GM21529 (cell line): ENCODE results near the gene CSK.
A peak's percentile ranks its signal among the peaks of the same experiment; 100 is the strongest.

Source experiments
- ATAC-seq: cut with Tn5 transposase; IDR thresholded peaks from one replicate; pipeline ENCODE4 v1.9.1; 2021; ENCODE audit not compliant: unreplicated experiment

The CSK gene

DNA sequence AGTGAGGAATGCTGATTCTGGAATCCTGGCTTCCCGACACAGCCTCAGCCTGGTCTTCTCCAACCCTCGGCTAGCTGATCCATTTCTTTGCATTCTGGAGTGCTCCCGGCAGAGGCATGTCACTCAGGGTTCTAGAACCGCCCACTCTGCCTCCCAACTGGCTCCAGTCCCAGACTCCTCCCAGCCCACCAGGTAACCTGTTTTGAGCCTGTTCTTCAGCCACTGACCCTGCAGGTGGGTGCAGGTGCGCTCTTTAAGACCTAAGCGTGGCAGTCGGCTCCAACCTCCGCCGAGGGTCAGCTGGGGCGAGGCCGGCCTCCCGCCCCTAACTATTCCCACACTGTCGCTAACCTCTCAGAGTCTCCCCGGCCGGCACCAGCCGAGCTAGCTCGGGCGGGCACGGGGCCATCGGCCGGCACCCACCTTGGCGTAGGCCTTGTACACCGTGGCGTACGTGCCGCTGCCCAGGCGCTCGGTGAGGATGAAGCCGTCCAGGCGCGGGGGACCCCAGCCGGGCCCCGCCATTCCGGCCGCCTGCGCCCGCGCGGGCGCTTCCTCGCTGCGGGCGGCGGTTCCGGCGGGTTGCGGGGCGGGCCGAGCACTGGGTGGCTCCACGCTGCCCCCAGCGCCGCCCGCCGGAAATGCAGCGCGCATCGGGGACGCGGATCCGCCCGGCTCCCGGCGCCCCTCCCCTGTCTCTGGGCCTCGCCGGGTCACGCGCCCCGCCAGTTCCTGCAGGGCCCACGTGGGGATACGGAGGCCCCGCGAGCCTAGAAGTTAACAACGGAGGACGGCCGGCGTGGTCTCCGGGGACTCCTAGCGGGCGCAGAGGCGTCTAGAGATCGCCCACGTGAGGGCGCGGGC is 60.9 kb downstream of the CSK start, which contains the start of gene ULK3:
Gene ULK3 (minus strand): TSS at position 576 of the 864 bp plus-strand sequence. CDS start 51 bp downstream, at position 525.
- peak; percentile 81 for ATAC-seq

DNA sequence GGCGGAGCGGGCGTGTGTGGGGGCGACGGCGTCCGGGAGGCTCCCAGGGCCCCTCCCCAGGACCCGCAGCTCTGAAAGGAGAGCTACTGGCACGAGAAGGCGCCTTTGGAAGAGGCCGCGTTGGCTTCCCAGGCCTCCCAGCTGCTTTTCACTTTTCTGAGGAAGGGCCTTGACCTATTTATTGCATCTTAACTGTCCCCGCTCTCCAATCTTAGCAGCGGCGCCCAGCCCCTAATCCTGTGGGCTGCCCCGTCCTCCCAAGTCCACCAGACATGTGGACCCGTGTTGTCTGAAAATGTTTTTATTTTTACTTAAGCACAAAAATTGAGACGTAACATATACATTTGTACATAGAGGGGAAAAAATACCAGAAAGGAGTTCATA is 61.6 kb downstream of the CSK start:
- ATAC-seq = no peak

DNA sequence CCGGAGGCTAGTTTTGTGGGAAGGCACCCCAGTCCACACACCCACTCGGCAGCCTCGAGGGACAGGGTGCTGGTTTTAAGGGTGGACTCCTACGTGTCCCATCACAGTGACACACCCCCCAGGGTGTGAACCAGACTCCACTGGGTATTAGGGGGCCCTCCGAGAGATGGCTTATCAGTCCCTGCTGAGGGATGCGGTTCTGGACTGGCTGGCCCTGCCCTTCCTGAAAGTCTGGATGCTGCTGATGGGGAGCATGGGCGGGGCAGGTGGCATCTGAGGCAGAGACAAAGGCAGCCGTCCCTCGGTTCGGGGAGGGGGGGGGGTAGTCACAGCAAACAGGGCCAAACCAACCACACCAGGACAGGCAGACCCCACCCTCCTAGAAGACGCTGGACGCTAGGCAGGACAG is 62.0 kb downstream of the CSK start:
- no peak for ATAC-seq

DNA sequence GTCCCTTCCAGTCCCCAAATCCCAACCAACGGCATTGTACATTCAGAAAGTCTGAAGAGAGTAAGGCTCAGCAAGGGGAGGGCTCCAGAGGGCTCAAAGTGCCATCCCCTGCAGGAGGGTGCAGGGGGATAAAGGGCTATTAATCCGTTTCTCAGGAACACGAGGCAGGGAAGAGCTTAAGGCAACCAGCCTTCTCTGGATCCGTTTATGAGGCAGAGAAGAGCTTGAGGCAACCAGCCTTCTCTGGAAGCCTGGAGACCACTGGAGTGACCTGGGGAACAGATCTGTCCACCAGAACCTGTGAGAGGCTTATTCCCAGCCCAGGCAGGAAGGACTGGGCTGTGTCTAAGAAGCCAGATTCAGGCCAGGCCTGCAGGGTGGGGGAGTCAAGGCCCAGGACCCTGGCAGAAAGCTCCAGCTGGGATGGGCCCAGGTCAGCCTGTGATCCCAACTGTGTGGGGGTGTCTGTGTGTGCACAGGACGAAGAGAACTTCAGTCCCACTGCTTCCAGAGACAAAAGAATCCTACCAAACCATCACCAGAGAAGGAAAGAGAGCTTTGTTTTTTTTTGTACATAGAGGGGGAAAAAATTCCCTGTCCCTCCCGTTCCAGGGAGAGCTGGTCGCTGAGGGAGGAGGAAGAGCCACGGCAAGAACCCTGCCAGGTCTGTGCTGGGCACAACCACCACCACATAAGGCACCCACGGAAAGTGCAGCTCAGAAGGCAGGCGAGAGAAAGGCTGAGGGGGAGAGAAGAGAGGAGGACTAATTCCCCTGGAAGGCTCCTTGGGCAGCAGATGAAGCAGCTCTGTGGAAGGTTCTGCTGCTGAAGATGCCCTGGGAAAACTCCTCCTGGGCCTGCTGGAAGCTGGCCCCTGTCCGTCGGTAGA is 62.7 kb downstream of the CSK start:
- no peak for ATAC-seq

DNA sequence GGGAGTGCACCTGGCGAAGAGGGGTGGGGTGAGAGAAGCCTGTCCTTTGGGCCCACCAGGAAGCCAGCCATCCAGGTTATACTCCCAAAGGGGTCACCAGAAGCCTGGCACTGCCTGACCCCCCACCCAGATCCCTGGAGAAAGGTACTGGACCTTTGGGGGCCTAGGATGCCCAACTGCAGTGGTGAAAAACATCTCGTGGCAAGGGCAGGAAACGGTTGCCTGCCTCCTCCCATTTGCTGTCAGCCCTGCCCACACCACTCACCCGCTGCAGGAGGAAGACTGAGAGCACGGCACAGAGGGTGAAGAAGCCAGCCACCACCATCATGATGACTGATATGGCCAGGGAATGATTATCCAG is 63.3 kb downstream of the CSK start:
- no peak for ATAC-seq

DNA sequence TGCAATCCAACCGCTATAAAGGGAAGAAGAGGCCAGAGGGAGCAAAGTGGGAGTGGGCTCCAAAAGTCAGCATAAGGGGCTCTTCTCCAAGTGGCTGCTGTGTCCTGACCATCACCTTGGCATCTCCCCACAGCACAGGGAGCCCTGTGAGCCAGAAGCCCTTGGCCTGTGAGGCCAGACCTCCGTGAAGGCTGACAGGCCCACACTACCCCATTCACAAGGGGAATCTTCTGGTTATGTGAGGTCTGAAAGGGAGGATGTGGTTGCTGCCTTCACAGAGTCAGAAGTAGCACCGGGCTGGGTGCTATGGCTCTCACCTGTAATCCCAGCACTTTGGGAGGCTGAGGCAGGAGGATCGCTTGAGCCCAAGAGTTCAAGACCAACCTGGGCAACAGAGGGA is 63.7 kb downstream of the CSK start:
- ATAC-seq = no peak

DNA sequence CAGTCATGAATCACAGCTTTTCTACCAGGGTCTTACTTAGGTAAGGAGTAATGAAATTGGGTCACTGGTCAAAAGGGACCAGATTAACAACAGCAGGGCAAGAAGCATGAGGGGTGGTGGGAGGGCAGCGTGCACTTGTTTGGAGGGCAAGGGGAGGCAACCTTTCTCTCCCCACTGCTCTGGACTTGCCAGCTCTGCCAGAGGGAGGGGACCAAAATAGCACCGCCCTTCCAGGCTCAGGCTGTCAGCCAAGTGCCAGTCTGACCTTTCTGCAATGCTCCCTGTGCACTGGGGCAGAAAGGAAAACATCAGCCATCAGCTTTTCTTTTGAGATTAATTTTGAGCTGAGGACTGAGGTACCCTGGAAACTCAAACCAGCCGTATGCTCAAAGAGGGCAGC is 65.6 kb downstream of the CSK start:
- no peak for ATAC-seq

DNA sequence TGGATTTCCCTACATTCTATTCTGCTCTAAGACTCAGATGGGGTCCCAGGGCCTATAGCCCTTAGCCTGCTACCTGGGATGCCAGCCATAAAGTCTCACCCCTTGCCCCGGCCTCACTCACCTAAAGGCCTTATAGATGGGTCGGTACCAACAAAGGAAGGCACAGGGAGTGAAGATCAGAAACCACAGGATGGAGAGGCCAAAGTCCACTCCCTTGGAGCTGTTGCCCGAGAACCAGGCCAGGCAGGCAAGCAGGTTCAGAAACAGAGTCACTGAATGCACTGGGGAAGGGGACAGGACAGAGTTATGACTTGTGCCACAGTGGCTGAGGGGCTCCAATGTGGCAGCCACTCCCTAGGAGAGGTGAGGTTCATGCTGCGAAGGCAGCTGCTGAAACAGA is 68.5 kb downstream of the CSK start:
- no peak for ATAC-seq

DNA sequence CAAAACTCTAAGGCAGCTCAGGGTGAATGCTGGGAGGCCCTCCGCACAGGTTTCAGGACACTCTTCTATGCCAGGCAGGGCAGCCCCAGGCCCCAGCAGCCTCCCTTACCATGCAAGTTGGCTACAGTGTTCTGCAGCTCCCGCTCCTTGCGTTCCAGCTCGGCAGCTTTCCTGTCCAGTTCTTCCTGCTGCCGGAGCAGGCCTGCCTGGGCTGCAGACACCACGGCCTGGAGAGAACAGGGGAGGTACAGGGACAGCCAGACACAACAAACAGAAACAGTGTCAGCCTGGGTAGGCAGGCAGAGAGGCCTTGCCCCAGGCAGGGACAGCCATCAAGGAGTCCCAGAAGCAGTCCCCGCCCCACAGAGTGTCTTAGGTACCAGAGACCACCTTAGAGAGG is 70.1 kb downstream of the CSK start:
- no peak for ATAC-seq
